WTC11 (cell line): ENCODE data around the gene TRIM66.

Experiments used
- CTCF ChIP-seq: fragments of 200-600 bp; IDR thresholded peaks from 2 replicates; pipeline ENCODE4 v1.8.0; 2022; ENCODE audit warnings: antibody characterized with exemption
- SMAD3 ChIP-seq: sonication (generic); formaldehyde crosslinking; IDR thresholded peaks from 2 replicates; pipeline ENCODE4 v1.8.0; 2022; ENCODE audit warnings: missing genetic modification reagents, mild to moderate bottlenecking, borderline replicate concordance
- USF1 ChIP-seq: sonication (generic); formaldehyde crosslinking; IDR thresholded peaks from 2 replicates; pipeline ENCODE4 v1.8.0; 2022; ENCODE audit warnings: mild to moderate bottlenecking, missing genetic modification reagents

GRCh38 chr11:8676458-8676857, 6.0 kb downstream of the TRIM66 start:
- TF ChIP-seq CTCF = no peak
- TF ChIP-seq USF1 (CRISPR knock-in tag) = no peak
- TF ChIP-seq SMAD3 (CRISPR knock-in tag) = no peak
